Measurements from ENCODE around the gene EEF1G. TPM values are rescaled to one million over a fixed set of nuclear protein-coding genes. Genes with fewer than 3 reads are reported as not detected.

EEF1G gene
- total and polyA plus RNA-seq, 9 of the 15 experiments (the other 6 are each of a cell fraction or from before 2014, with no cell fraction given) = 985 to 2,349 (median 2,035) TPM

DNA sequence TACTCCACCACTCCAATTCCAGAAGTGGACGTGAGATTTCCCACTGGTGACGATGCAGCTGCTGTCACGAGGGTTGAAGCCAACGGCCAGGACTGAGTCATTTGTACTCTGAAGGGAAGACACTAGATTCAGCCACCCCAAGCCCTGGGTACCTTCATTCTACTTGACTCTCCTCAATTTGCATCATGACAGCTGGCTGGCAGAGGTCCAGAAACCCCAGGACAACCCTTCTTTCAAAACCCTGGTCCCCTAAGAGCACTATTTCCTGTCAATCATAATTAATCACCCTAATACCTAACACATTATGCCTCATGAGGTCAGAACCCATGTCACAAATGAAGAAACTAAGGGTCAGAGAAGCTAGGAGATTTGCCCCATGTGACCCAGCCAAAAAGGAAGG lies 34.0 kb upstream of the EEF1G start:
- Histone ChIP-seq H3K4me3 (no peak overlapping the region), H3K9ac (ENCODE audit: insufficient read depth in 1 of 2, low read depth in 2 of 2, low read length in 2 of 2) (peak overlapping the region in 1 of 2 experiments; percentile 45; a peak in 1 of 4 replicates), H3K27ac (ENCODE audit: extremely low read depth, low read depth, low read length) (no peak overlapping the region), H3K36me3 (ENCODE audit: control insufficient read depth, insufficient read depth, low read length) (peaks cover 77% of the 10 kb centered on the region; the same call in 2 of the 3 replicates), H3K4me1 (replicated peaks in 1 of 2; ENCODE audit: control insufficient read depth in 2 of 2, insufficient read depth in 2 of 2, low read length in 2 of 2) (peaks cover 15 to 51% of the 10 kb centered on the region in 2 experiments), H3K4me2 (ENCODE audit: insufficient read depth, low read length) (no peak overlapping the region), H2AFZ (ENCODE audit: low read depth, low read length) (no peak overlapping the region), H3K79me2 (ENCODE audit: control insufficient read depth, insufficient read depth, low read length) (peaks cover 27% of the 10 kb centered on the region), H3K27me3 (ENCODE audit: control insufficient read depth in 2 of 2, insufficient read depth in 2 of 2, low read length in 2 of 2) (no peaks in the 10 kb centered on the region), H3K9me3 (replicated peaks; ENCODE audit: control insufficient read depth, insufficient read depth, low read depth, low read length) (no peaks in the 10 kb centered on the region), H3K9me1 (ENCODE audit: control insufficient read depth, insufficient read depth, low read length) (no peaks in the 10 kb centered on the region), H4K20me1 (replicated peaks; ENCODE audit: control insufficient read depth, insufficient read depth, low read length) (no peaks in the 10 kb centered on the region)
- 46% methylated on average over 4 of the region's 4 CpGs for WGBS (ENCODE audit: insufficient coverage, low coverage, missing lambda C conversion rate)
- BruUV-seq (replicated peaks) = no TSS peak
- intact Hi-C loops (cut with micrococcal nuclease) = no loop called here
- POLR2A ChIA-PET = interaction anchor here (1.4 to 2.0 kb wide), 2 partner anchors 13 to 15 kb away, joined by 4 to 5 read pairs; no protein-coding TSS in a partner anchor
- ATAC-seq = no peak
- CTCF ChIA-PET (ENCODE audit: low intra/inter-chr PET ratio) = interaction anchor here (1.6 kb wide), 1 partner anchor 9 kb away, joined by 3 read pairs; no protein-coding TSS in a partner anchor
- DNase-seq (ENCODE audit: extremely low read depth in 1 of 4, low spot score in 3 of 4) = peak in 1 of 4 experiments; percentile 44
- FAIRE-seq = peak; percentile 44
- in situ Hi-C loops (cut with MboI) = no loop called here
- TF ChIP-seq TBL1XR1 (IDR thresholded peaks at IDR 0.05; ENCODE audit: low read length in 2 of 2) = no peak
- no peak for TF ChIP-seq RREB1 (CRISPR knock-in tag; IDR thresholded peaks at IDR 0.05)
- TF ChIP-seq PBX2 (CRISPR knock-in tag; IDR thresholded peaks at IDR 0.05; ENCODE audit: low read depth) = no peak
- 0 out of 2 replicates have a peak, but pooled peaks have one; percentile 16 for TF ChIP-seq PBX2 (tag; conservative IDR thresholded peaks at IDR 0.05; ENCODE audit: low read depth)
- TF ChIP-seq TFE3 (CRISPR knock-in tag; IDR thresholded peaks at IDR 0.05) = no peak
- TF ChIP-seq PKNOX1 (IDR thresholded peaks at IDR 0.05) = peak; percentile 54
- TF ChIP-seq ETV1 (tag; conservative IDR thresholded peaks at IDR 0.05; ENCODE audit: low read depth) = no peak
- TF ChIP-seq SIN3A (IDR thresholded peaks at IDR 0.05; ENCODE audit: borderline replicate concordance in 2 of 2, control insufficient read depth in 1 of 2, low read depth in 2 of 2, low read length in 2 of 2) = no peak
- no peak for TF ChIP-seq COPS2 (conservative IDR thresholded peaks at IDR 0.05)
- peak; percentile 78 for TF ChIP-seq NFIC (IDR thresholded peaks at IDR 0.05)
- TF ChIP-seq ZNF239 (CRISPR knock-in tag; IDR thresholded peaks at IDR 0.05) = no peak

Data from K562 (cell line).